HK-2 (cell line): Measurements from ENCODE around the gene TSPAN2.
A peak's percentile ranks its signal among the peaks of the same experiment; 100 is the strongest.

Experiments
- DNase-seq: peaks from one replicate; pipeline ENCODE4 v3.0.0-alpha.2; 2018; ENCODE audit not compliant: unreplicated experiment

The TSPAN2 gene

DNA sequence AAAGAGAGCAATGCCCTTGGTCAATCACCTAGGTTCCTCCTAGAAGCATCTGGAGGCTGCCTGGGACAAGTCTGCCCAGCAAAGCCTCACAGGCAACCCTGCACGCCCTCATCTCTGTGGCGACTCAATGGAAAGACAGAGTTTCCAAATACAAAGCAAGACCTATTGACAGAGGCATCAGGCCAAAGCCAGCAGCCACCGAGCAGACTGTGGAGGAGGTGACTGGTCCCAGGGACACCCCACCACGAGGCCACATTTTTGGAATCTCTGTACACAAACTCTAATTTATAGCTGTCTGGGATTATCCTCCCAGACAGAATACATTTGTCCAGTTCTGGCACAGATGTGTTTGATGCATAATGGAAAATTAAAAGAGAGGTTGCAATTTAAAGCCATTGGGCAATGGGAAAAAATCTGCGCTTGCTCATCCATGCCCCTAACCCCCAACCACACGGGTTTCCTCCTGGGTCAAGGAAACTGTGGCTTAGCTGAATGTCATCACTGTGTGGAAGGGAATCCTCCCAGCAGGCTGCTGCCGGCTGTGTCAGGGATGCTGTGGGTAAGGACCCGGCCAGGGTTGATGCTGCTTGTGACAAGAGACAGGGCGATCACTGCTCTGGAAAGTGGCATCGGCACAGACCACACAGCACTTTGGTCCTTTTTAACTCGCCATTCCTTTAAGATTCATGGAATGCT, 14.3 kb downstream of the TSPAN2 start:
- DNase-seq: no peak

DNA sequence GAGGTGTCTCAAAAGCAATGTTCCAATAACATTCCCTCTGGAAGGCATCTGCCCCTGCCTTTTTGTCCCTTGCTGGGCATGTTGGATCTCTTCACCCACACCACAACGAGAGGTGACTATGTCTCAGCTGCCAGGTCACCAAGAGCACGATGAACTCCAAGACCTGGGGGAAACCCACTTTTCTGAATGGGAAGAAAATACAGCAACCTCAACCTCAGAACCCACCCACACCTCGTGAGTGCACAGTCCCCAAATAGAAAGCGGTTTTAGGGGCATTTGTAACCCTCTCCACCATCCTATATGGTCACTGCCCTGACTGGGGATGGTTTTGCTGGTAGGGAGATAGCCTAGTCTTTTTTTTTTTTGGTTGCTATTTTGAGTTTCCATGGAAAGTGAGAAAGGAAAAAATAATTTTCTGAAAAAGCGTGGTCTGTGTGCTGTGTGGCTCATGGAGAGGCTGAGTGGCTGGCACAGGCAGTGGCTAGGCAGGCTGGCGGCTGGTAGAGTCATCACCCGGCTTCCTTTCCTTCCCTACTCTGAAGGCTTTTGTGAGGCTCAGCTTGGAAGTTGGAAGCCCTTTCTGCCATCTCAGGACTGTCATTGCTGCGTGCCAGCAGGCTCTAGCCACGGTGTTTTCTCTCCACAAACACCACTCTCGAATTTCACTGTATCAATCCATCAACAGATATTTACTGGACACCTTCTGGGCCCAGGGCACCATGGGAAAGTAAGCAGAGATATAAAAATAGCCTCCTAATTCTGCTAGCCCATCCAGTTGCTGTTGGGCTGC, 15.8 kb downstream of the TSPAN2 start:
- no peak for DNase-seq

DNA sequence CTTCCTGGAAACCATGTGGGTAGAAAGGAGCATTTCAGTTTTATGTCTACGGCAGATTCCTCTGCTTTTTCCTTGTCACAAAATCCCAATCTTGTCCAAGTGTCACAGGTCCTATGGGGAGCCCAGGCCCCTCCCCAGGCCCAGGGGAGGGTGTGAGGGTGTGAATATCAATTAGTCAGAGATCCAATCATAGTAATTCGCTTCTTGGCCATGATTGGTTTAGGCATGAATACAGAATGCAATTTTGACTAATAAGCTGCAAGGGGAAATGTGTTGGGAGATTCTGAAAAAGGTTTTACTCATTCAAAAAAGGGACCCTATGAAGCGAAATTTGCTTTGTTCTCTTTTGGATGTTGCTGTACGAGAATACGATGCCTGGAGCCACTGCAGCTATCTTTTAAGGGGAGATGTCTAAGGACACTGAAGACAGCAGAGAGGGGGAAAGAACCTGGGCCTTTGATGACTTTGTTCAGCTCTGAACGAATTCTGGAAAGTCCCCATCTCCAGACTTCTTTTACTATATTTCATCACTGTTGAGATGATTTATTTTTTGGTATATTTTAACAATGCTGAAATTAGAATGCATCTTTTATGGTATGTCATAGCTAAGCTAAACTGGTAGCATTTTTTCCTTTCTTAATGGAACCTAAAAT, 18.2 kb downstream of the TSPAN2 start:
- no peak for DNase-seq

DNA sequence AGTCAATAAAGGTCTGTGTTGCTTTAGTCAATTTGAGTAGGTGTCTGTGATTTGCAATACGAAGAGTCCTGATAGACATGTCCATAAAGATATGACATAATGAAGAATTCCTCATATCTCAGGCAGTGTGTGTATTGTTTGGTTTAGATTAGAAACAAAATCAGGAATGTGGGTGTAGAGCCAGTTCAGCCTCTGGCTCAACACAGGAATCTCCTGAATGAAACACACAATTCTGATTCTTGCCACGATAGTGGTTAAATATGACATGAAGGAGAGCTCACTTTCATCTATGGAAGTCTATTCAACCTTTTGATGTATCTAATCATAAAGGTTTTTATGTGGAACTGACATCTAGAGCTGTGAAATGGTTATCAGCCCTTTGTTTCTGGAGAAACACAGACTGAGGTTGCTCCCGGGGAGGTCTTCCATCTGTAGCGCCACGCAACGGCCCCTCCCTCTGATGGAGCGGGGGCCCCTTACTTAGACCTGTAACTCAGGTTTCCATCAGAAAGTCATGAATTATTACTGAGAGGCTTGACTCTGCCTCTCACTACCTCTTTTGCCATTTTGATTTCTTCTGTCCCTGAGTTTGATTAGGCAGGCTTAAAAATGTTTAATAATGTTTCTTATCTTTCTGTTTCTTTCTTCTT, 19.5 kb downstream of the TSPAN2 start:
- no peak for DNase-seq

DNA sequence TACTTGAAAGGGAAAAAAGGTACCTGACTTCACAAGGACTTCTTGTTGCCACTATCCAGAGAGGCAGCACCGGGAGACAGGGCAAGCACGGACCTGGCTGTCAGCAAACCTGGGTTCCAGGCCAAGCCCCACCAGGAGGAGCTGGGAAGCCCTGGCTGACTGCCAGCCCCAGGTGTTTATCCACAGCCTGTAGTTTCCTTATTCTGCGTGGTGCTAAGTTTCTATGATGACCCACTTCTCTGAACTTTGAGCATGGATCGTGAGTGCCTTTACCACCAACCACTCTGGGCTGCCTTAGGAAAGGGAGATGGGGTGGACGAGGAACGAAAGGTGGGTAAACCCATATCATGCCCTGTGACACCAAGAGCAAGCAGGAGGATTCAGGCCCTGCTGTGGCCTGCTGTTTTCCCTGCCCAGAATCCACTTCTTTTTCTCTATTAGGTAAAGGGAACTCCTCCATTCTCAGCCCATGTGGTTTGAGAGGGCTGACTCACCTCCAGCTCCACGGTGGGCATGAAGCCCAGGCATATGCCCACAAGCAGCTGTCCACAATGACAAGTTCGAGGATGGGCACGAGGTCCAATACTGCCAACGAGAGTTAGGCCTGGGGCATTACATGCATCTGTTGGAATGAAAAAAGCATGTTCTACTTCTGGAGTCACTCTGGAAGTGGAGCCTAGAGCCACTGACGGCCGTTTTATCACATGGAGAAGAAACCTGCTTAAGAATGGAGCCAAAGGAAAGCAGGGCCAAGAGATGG, 20.3 kb downstream of the TSPAN2 start:
- DNase-seq: peak; percentile 66

DNA sequence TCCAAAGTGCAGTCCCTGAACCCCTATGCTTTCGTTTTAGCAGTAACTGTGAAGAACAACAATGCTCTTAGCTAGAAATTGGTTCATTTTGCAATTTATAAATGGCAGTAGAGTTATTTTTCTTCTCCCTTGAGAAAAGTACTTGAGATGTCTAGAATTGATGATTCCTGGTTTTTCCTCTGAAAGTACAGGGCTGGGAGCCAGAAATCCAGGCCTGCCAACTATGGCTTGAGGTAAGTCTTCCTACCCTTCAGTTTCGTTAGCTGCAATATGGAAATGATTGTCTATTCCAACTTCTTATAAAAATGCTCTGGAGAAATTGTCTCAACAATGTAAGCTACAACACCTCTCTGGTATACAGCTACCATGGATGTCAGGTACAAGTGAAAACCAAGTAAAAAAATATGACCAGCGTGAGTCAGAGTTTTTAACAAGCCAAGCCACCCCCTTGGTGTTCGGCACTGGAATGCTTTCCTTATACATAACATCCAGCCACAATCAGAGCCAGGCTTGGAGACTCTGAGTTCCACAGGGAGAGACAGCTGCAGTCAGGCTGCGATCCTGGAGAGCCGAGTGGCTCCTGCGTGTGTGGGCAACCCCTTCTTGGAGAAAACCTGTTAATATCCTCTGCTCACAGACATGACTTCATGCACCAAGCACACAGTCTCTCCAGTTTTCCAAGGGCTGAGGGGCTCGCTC, 22.0 kb downstream of the TSPAN2 start:
- DNase-seq: no peak

DNA sequence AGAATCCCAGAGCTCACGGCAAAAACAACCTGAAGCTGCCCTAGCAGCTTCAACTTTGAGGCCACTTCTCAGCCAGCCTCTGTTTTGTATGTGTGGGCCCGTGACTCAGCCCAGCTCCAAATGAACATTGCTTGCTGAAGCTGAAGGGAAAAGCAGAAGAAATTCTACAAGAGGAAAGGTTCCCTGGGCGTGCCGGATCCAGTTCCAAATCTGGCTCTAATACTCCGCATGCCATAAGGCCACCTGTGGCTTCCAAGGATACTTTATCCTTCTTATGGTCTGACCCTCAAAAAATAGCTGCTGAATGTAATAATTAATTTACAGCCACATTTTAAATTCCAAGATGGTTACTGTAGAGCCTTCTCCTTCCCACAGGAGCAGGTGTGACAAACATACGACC, 24.3 kb downstream of the TSPAN2 start:
- DNase-seq: peak; percentile 30

DNA sequence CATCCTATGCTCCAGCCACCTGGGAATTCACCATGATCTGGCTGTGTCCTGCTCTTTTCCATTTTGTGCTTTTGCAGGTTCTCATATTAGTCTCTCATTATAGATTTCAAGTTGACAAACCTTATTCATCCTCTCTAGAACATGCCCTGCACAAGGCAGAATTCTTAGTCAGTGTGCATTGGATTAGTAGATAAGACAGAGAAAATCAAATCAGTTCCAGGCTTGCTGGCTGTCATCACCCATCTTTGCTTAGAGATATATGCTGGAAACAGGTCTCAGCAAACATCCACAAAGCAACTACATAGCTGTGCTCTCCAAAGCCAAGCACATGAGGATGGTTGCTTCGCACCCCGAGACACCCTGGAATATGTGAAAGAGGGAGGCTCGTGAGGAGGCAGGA, 24.8 kb downstream of the TSPAN2 start:
- no peak for DNase-seq

DNA sequence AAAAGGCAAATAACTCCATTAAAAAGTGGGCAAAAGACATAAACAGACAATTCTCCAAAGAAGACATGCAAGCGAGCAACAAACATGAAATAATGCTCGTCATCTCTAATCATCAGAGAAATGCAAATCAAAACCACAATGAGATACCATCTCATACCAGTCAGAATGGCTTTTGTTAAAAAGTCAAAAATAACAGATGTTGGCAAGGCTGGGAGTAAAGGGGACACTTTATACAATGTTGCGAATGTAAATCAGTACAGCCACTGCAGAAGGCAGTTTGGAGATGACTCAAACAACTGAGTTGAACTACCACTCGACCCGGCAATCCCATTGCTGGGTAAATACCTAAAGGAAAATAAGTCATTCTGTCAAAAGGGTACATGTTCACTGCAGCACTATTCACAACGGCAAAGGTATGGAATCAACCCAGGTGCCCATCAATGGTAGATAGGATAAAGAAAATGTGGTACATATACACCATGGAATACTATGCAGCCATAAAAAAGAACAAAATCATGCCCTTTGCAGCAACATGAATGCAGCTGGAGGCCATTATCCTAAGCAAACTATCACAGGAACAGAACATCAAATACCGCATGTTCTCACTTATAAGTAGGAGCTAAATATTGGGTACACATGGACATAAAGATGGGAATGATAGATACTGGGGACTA, 25.9 kb downstream of the TSPAN2 start:
- no peak for DNase-seq

DNA sequence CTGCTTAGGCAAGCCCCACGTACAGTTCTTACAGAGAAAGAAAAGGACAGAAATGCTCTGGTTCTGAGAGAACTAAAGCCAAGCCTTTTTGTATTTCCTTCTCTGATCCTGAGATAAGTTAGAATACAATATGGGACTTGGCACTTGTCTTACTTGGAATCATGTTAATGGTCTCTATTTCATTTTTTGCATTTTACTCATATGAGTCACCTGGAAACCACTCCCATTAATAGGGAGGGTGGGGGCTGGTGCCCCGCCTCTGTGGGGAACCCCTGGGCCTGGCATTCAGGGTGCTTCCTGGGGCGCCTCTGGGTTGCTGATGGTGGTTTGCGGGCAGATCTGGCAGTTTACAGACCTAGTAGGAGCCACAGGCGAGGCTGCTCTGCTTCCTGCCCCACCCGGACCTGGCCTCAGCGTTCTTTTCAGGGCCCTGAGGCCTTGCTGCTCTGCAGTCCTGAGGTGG, 26.7 kb downstream of the TSPAN2 start:
- DNase-seq: peak; percentile 73

DNA sequence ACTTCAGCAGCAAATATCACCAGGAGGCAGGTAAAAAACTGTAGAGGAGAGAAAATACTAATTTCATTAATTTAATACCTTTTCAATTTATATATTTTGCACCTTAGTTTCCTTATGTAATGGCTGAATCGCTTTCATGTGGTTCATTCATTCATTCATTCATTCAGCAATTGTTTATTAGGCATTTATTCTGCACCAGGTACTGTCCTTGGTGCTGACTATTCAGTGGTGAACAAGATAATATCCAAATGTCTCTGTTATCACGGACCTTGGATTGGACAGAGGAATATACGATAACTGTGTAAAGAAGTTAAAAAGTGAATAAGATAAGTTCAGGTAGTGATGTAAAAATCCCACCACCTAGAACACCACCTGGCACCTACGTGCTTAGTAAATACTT, 28.8 kb downstream of the TSPAN2 start:
- no peak for DNase-seq

DNA sequence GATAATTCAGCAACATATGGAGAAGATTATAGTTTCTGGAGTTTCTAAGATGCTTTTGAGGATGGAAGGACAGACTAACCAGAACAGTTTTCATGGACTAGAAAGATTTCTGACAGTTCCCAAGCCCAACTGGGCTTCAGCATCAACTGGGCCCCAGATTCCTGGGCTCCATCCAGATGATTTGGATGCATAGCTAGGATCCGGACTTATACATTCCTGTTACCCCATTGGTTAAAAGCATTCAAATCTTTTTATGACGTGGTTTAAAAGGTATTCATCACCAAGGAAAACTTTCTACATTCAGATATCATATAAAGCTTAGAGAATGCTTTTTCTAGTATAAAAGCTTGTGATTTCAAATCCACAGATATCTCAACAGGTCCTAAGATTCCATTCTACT, 30.0 kb downstream of the TSPAN2 start:
- DNase-seq: no peak

DNA sequence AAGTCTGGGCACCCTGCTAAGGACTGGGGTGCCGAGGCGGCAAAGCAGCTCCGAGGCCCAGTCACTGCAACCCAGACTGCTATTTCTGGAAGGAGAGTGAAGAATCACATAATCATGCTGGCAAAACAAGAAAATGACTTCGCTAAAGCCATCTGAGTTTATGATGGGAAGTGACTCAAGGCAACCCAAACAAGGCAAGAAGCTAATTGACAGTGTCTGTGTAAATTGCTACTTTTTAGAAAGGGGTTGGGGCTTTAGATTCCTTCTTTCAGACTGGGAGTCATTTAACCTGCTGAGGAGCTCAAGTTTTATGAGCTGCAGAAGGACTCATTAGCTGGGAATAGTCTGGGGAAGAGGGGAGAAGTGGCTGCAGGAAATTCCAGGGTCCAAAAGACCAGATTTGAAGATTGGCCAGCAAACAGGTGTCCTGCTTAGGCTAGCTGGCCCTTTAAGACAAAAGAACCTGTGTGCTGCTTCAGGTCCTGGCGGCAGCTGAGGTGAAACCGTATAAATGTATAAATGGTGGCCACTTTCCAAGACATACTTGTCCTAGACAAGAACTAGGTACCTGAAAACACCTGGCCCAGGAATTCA, 31.5 kb downstream of the TSPAN2 start:
- DNase-seq: no peak

DNA sequence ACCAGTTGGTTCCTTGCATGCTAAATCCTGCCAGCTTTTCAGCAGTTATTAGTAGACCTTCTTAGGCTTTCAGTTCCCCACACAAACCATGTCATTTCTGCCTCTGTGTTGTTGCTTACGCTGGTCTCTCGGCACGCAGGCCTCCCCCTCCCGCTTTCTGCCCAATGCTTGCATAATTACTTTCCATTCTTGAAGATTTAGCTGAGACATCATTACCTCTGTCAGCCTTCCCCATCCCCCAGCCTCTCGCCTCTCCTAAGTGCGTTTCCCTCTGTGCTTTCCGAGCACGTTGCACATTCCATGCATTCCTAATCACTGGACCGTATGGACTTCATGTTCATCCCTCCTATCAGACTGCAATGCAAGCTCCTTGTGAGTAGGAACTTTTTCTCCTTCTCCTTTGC, 32.9 kb downstream of the TSPAN2 start:
- peak; percentile 88 for DNase-seq

DNA sequence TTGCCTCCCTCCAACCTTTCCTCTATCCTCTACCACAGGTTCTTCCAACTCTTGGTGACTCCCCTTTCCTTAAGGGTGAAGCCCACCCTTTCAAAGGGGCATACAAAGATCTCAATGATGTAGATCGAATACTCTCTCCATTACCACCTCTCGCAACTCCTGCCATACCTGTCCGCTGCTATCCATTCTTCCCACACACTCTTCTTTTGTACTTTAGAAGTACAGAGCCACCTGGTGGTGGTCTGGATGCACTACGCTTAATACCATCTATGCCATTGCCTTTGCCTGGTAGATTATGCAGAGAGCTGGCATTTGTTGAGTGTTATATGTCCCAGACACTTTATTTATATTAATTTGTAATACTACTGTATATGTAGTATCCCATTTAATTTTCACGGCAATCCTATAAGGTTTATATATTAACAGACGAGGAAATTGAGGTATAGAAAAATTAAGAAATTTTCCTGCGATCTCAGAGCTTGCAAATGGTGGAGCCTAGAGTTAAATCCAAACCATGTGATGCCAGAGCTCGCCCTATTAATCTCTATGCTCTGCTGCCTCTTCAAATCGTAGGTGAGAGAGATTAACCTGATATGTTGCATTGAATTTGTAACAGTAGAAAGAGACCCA, 36.7 kb downstream of the TSPAN2 start:
- DNase-seq: peak; percentile 52

DNA sequence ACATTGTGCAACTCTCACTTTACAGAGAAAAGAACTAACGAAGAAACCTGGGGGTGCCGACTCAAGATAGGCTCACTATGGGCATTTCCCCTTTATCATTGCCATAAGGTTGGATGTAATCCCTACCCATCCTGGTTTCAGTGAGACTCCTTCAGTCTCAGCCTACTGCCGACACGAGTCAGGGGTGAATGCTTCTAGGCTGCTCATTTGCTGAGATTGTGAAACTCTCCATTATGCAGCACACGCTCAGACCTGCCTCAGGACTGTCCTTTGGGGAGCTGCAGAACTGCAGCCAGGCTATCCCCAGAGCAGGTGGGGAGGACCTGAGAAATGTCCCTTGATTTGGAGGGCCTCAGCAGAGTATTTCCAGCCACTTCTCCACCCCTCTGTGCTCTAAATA, 37.5 kb downstream of the TSPAN2 start:
- DNase-seq: no peak

DNA sequence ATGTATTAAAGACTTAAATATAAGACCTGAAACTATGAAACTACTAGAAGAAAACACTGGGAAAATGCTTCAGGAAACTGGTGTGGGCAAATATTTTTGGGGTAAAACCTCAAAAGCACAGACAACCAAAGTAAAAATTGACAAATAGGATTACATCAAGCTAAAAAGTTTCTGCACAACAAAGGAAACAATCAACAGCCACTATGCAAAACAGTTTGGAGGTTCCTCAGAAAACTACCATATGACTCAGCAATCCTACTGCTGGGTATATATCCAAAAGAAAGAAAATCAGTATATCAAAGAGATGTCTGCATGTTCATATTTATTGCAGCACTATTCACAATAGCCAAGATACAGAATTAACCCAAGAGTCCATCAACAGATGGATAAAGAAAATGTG, 42.6 kb downstream of the TSPAN2 start:
- DNase-seq: no peak

DNA sequence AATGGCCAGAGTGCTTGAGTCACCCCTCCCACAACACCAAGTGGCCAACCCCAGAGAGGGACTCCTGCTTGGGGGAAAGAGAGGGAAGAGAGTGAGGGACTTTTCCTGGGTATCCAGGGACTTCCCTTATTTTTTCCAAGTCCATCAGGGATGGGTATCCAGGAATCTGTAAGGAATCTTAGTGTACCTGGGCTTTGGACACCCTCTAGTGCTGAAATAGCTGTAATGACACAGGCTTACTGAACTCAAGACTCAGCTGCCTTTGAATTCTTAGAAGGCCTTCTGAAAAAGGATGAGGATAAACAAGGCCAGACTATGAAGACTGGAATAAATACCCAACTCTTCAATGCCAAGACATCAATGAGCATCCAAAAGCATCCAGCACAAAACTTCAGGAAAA, 47.6 kb downstream of the TSPAN2 start:
- no peak for DNase-seq

DNA sequence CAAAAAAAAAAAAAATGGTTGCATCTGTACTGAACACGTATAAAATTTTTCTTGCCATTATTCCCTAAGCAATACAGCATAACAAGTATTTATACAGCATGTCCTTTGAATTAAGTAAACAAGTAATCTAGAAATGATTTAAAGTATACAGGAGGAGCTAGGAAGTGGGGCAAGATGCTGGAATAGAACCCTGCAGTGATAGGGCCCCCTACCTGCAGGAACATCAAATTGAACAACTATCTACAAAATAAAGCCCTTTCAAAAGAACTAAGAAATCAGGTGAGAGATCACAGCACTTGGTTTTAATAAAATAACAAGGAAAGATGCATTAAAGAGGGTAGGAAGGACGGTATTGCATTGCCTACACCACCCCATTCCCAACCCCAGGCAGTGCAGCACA, 48.8 kb downstream of the TSPAN2 start:
- DNase-seq: no peak
